T-helper 17 cell (primary cell): ENCODE results near the gene GRID2. TPM values are rescaled to one million over a fixed set of nuclear protein-coding genes. Genes with fewer than 3 reads are reported as not detected.

Experiments
- ATAC-seq: fragments of 150-1000 bp; cut with Tn5 transposase; 2 replicates; pipeline ENCODE4 v1.10.0; 2021; ENCODE audit warnings: mild to moderate bottlenecking, moderate library complexity
- DNase-seq, 3 donors: peaks; one replicate each; pipeline versions ENCODE4 v3.0.0 to v3.0.0-alpha.2; 2020 to 2021
- H3K9me3 ChIP-seq: one replicate; pipeline ENCODE4 v1.7.0; 2013; ENCODE audit warnings: low read length, mild to moderate bottlenecking; ENCODE audit not compliant: control insufficient read depth, poor library complexity, severe bottlenecking
- H3K27ac Mint-ChIP-seq: one replicate; pipeline ENCODE4 v1.8.0; 2022; ENCODE audit warnings: mild to moderate bottlenecking, moderate library complexity, mixed read lengths
- H3K27me3 Mint-ChIP-seq: one replicate; pipeline ENCODE4 v1.8.0; 2022; ENCODE audit warnings: mixed read lengths
- H3K36me3 Mint-ChIP-seq: one replicate; pipeline ENCODE4 v1.8.0; 2022; ENCODE audit warnings: low read depth, mixed read lengths
- H3K4me1 Mint-ChIP-seq: one replicate; pipeline ENCODE4 v1.8.0; 2022; ENCODE audit warnings: mild to moderate bottlenecking, mixed read lengths
- H3K4me3 Mint-ChIP-seq: one replicate; pipeline ENCODE4 v1.8.0; 2022; ENCODE audit warnings: mild to moderate bottlenecking, moderate library complexity, mixed read lengths
- total RNA-seq, 4 donors: library from RNA in 2 of 4; stranded (reverse) in 2 of 4; gene quantifications; one replicate each; pipeline ENCODE4 v1.2.3 and lab custom pipeline; 2022 to 2026

GRID2 gene
- total RNA-seq, 2 donors from 2014 or later = not detected

- Mint-ChIP-seq H3K36me3 (no peaks in the 10 kb centered on the region), H3K4me1 (no peaks in the 10 kb centered on the region), H3K27ac (no peak overlapping the region), H3K27me3 (no peaks in the 10 kb centered on the region), H3K4me3 (no peak overlapping the region)
- H3K9me3 ChIP-seq = no peaks in the 10 kb centered on the region
- no peak for ATAC-seq
- no peak for DNase-seq
Measured at GRCh38 chr4:93403571-93403970, 1099.8 kb downstream of the GRID2 start.

DNA sequence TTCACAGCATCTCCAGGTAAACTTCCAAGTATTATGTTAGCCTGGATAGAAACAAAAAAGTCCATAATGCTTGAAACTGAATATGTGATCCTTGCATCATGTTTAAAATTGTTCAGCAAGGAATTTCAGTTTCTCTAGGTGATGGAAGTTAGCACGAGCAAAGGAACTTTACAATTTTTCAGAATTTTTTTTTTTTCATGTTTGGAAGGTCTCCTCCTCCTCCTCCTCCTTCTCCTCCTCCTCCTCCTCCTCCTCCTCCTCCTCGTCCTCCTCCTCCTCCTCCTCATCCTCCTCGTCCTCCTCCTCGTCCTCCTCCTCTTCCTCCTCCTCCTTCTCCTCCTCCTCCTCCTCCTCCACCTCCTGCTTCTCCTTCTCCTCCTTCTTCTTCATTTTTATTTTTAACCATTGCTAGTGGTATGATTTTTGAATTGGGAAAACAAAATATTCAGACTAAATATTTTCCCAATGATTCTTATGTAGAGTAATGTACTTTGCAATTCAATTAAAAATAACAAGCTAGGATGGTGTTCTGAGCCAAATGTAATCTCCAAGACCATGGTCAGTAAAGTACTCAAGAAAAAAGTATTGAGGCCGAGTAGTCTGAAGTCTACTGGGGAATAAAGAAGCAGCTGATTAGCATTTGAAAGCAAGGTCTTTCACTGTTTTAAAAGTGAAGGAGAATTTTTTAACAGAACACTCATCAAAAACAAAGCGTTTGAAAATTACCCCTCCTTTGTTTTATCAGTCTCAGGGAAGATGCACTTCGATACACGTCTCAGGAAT, 1103.9 kb downstream of the GRID2 start:
- H3K9me3 ChIP-seq = no peaks in the 10 kb centered on the region
- H3K36me3 Mint-ChIP-seq = no peaks in the 10 kb centered on the region
- H3K4me1 Mint-ChIP-seq = no peaks in the 10 kb centered on the region
- H3K27me3 Mint-ChIP-seq = no peaks in the 10 kb centered on the region
- H3K4me3 Mint-ChIP-seq = no peak overlapping the region
- DNase-seq (no peak), ATAC-seq (no peak)
- no peak overlapping the region for H3K27ac Mint-ChIP-seq

DNA sequence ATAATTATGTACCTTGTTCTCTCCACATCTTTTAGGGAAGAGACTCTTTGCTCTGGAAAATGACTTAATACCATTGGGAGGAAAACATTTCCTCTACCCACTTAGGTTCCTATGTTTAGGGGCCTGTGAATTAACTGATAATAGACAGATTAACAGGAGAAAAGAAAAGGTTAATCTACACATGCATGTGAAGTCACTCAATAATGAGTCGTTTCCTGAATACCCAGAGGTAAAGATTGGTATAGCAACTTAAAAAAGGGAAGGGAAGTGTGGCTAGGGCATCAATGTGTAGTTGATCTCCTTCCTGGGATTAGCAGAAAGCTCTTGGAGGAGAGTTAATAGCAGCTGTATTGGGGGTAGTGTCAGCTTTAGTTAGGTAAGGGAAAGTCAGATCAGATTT, 1105.3 kb downstream of the GRID2 start:
- no peak for DNase-seq
- no peaks in the 10 kb centered on the region for H3K9me3 ChIP-seq
- no peak for ATAC-seq
- Mint-ChIP-seq H3K27ac (no peak overlapping the region), H3K4me3 (no peak overlapping the region), H3K4me1 (no peaks in the 10 kb centered on the region), H3K36me3 (no peaks in the 10 kb centered on the region), H3K27me3 (no peaks in the 10 kb centered on the region)

DNA sequence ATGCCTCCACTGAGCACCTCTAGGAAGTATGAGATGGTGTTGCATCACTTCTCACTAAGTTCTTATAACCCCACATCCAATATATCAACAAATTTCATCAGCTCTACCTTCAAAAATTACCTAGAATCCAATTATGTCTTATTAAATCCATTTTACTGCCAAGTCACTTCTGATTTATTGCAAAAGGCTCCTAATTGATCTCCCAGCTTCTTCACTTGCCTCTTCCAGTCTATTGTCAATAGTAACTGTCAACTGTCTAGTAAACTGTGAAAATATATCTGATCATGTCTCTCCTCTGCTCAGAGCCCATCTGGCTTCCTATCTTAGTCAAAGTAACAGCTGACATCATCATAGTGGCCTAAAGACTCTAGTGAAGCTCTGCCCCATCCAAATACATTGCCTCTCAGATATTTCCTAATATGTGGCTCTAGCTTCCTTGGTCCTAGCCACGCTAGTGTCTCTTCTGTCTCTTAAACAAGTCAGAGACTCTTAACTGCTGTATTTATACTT, 1110.3 kb downstream of the GRID2 start:
- Mint-ChIP-seq H3K36me3 (no peaks in the 10 kb centered on the region), H3K4me1 (no peaks in the 10 kb centered on the region), H3K27ac (no peak overlapping the region), H3K27me3 (no peaks in the 10 kb centered on the region), H3K4me3 (no peak overlapping the region)
- H3K9me3 ChIP-seq = no peaks in the 10 kb centered on the region
- DNase-seq (no peak), ATAC-seq (no peak)

DNA sequence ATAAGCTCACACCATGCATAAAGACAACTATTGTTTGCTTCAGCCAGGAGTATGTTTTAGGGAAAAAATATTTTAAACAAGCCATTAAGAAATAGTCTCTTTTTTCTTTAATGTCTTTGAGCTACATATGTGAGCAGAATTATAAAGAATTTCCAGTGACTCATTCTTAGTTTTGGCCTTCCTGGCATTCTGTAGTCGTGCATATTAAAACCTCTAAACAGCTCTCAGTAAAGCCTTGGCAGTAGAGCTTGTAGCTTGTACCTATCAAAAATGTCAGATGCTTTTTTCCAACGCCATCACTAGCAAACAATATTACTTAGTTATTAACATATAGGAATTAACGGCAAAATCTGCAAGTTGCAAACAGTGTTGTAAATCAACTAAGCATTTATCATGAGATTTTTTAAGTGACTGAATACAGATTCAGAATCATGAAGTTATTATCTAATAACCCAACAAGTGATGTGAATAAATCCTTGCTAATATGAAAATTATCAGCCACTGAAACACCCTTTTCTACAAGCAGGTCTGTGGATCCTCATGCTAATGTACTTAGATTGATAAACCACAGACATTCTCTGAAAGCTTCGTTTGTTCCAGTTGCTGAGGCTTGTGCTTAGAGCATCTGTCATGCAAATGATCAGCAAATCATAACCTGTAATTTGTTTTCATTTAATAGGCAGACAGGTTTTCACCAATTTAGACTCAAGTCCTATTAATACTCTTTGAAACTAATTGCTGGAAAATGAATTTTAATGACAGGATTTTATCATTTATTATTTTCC, 1112.8 kb downstream of the GRID2 start:
- Mint-ChIP-seq H3K36me3 (no peaks in the 10 kb centered on the region), H3K4me3 (no peak overlapping the region), H3K4me1 (no peaks in the 10 kb centered on the region), H3K27ac (no peak overlapping the region), H3K27me3 (no peaks in the 10 kb centered on the region)
- H3K9me3 ChIP-seq = no peaks in the 10 kb centered on the region
- DNase-seq = no peak
- ATAC-seq = no peak

DNA sequence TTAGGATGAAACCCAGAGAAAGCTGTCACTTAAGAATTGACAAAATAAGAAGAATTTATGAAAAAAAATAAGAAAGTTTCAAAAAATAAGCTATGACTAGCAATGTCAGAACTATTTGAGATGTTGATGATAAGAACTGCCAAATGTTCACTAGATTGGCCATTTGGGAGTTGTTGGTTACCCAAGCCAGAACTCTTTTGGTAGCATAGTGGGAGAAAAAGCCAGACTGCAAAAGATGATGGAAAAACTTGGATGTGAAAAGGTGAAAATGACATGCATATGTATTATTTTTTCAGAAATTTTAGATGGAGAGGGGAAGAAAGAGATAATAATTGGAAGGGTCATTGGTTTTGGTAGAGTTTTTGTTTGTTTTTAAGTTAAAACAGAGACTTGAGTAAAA, 1127.6 kb downstream of the GRID2 start:
- Mint-ChIP-seq H3K4me1 (no peaks in the 10 kb centered on the region), H3K36me3 (no peaks in the 10 kb centered on the region), H3K27ac (no peak overlapping the region), H3K4me3 (no peak overlapping the region), H3K27me3 (no peaks in the 10 kb centered on the region)
- ATAC-seq (no peak), DNase-seq (no peak)
- no peaks in the 10 kb centered on the region for H3K9me3 ChIP-seq

DNA sequence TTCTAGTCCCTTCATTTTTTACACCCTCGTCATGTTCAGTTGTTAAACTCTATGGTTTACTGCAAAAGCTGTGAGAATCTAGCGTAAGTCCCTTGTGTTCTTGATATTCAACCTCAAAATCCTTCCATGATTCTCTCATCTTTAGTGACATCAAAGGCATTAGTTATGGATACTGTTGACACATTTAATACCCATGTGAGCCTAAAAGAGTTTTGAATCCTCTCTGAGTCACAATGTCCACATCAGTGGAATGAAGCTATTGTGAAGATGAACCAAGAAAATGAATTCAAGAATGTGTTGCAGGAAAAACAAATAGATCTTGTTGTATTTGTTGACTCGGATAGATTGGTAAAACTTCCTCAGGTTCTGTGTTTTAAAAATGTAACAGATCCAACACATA, 1130.1 kb downstream of the GRID2 start:
- Mint-ChIP-seq H3K4me1 (no peaks in the 10 kb centered on the region), H3K36me3 (no peaks in the 10 kb centered on the region), H3K27me3 (no peaks in the 10 kb centered on the region), H3K27ac (no peak overlapping the region), H3K4me3 (no peak overlapping the region)
- no peaks in the 10 kb centered on the region for H3K9me3 ChIP-seq
- ATAC-seq = no peak
- DNase-seq = no peak

DNA sequence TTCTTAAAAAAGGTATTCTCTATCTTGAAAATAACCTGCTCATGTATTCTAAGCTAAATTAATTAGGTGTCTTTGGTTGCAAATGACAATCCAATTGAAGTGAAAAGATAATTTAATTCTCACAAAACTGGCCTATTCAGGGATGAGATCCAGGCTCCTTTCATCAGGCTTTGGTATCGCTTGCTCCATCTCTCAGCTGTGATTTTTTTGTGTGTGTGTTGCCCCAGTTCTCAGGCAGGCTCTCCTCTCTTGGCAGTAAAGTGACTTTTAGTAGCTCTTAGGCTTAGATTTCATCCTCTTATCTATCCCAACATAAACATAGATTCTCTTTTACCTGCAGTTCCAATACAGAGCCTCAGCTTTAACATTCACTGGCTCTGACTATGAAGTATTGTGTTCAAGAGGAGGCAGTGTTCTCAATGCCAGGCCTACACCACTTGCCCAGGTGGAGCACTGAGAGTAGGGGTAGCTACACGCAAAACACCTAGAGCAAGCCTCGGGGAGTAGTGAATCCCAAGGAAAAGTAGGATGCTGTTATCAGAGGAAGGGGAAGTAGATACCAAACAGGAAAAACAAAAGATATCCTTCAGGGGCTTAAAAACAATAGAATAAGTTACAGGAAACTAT, 1132.3 kb downstream of the GRID2 start:
- Mint-ChIP-seq H3K4me3 (no peak overlapping the region), H3K36me3 (no peaks in the 10 kb centered on the region), H3K27me3 (no peaks in the 10 kb centered on the region), H3K27ac (no peak overlapping the region), H3K4me1 (no peaks in the 10 kb centered on the region)
- DNase-seq (no peak), ATAC-seq (no peak)
- no peaks in the 10 kb centered on the region for H3K9me3 ChIP-seq

DNA sequence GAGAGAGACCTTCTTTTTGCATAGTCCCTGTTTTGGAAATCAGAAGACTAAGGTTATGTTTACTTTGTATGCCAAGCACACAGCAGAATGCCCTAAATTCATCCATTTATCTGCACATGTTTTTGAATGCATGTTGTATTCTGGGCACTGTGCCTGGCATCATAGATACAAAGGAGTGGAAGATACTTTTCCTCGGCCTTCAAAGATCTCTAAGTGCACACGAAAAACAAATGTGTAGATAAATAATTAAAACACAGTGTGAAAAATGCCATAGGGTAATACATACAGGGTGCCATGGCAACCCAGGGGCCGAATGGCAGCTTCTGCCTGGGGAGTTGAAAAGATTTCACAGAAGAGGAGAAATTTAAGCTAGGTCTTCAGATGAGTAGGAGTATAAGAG, 1134.2 kb downstream of the GRID2 start:
- DNase-seq (no peak), ATAC-seq (no peak)
- H3K36me3 Mint-ChIP-seq = no peaks in the 10 kb centered on the region
- H3K27me3 Mint-ChIP-seq = no peaks in the 10 kb centered on the region
- H3K4me3 Mint-ChIP-seq = no peak overlapping the region
- no peak overlapping the region for H3K27ac Mint-ChIP-seq
- no peaks in the 10 kb centered on the region for H3K4me1 Mint-ChIP-seq
- no peaks in the 10 kb centered on the region for H3K9me3 ChIP-seq

GRCh38 chr4:93444860-93445259, 1141.1 kb downstream of the GRID2 start:
- no peak for ATAC-seq
- Mint-ChIP-seq H3K36me3 (no peaks in the 10 kb centered on the region), H3K27me3 (no peaks in the 10 kb centered on the region), H3K4me3 (no peak overlapping the region), H3K27ac (no peak overlapping the region), H3K4me1 (no peaks in the 10 kb centered on the region)
- no peaks in the 10 kb centered on the region for H3K9me3 ChIP-seq
- DNase-seq = no peak

- ATAC-seq (no peak), DNase-seq (no peak)
- Mint-ChIP-seq H3K4me3 (no peak overlapping the region), H3K4me1 (no peaks in the 10 kb centered on the region), H3K27me3 (no peaks in the 10 kb centered on the region), H3K27ac (no peak overlapping the region), H3K36me3 (no peaks in the 10 kb centered on the region)
- no peaks in the 10 kb centered on the region for H3K9me3 ChIP-seq
Measured at GRCh38 chr4:93446038-93446437, 1142.3 kb downstream of the GRID2 start.

GRCh38 chr4:93448691-93449293, 1145.0 kb downstream of the GRID2 start:
- Mint-ChIP-seq H3K4me1 (no peaks in the 10 kb centered on the region), H3K27me3 (no peaks in the 10 kb centered on the region), H3K27ac (no peak overlapping the region), H3K36me3 (no peaks in the 10 kb centered on the region), H3K4me3 (no peak overlapping the region)
- H3K9me3 ChIP-seq = no peaks in the 10 kb centered on the region
- DNase-seq = no peak
- ATAC-seq = no peak

GRCh38 chr4:93451954-93452353, 1148.2 kb downstream of the GRID2 start:
- DNase-seq = no peak
- no peaks in the 10 kb centered on the region for H3K27me3 Mint-ChIP-seq
- no peaks in the 10 kb centered on the region for H3K4me1 Mint-ChIP-seq
- no peak overlapping the region for H3K27ac Mint-ChIP-seq
- no peak overlapping the region for H3K4me3 Mint-ChIP-seq
- no peaks in the 10 kb centered on the region for H3K9me3 ChIP-seq
- no peaks in the 10 kb centered on the region for H3K36me3 Mint-ChIP-seq
- no peak for ATAC-seq
